ENCODE measurements around the gene PHC2.
"Not testable (repeated sequence)": the region's sequence is repeated elsewhere in the genome, so short reads cannot be mapped to it uniquely, and the experiment has no call there.

Gene PHC2

GRCh38 chr1:33295450-33296081, 135.3 kb downstream of the PHC2 start:
- ChIA-PET POLR2A (no interaction called here), CTCF (interaction anchor here (0.7 to 7.7 kb wide), 55 partner anchors 9 to 338 kb away, joined by 3 to 158 read pairs (median 5); partner anchors contain the start of genes A3GALT2 and ZSCAN20)
- DNase-seq (ENCODE audit: extremely low spot score) = peak; percentile 90
- peak; percentile 90 for TF ChIP-seq CTCF (IDR thresholded peaks at IDR 0.05; ENCODE audit: control extremely low read depth, extremely low read depth, low read depth, missing control alignments)

GRCh38 chr1:33295023-33295422, 135.9 kb downstream of the PHC2 start:
- TF ChIP-seq CTCF (IDR thresholded peaks at IDR 0.05; ENCODE audit: control extremely low read depth, extremely low read depth, low read depth, missing control alignments) = no peak
- ChIA-PET CTCF (interaction anchor here (0.9 to 7.7 kb wide), 46 partner anchors 11 to 338 kb away, joined by 3 to 158 read pairs (median 6); partner anchors contain the start of genes A3GALT2 and ZSCAN20), POLR2A (no interaction called here)
- no peak for DNase-seq (ENCODE audit: extremely low spot score)

- TF ChIP-seq CTCF (IDR thresholded peaks at IDR 0.05; ENCODE audit: control extremely low read depth, extremely low read depth, low read depth, missing control alignments) = no peak
- POLR2A ChIA-PET = no interaction called here
Measured at GRCh38 chr1:33294071-33295010, 136.6 kb downstream of the PHC2 start.

GRCh38 chr1:33292726-33293340, 138.1 kb downstream of the PHC2 start:
- CTCF ChIA-PET = interaction anchor here (0.7 to 7.7 kb wide), 5 partner anchors 21 to 177 kb away, joined by 3 to 158 read pairs (median 3); partner anchors contain the start of gene ZSCAN20
- POLR2A ChIA-PET = no interaction called here
- TF ChIP-seq CTCF (IDR thresholded peaks at IDR 0.05; ENCODE audit: control extremely low read depth, extremely low read depth, low read depth, missing control alignments) = no peak
- DNase-seq (ENCODE audit: extremely low spot score) = no peak

More at GRCh38 chr1:33294071-33295010, 136.6 kb downstream of the PHC2 start:
- CTCF ChIA-PET = interaction anchor here (0.9 to 7.7 kb wide), 25 partner anchors 10 to 211 kb away, joined by 3 to 158 read pairs (median 9); partner anchors contain the start of gene ZSCAN20
- DNase-seq (ENCODE audit: extremely low spot score) = no peak

GRCh38 chr1:33290615-33291014, 140.3 kb downstream of the PHC2 start:
- DNase-seq (ENCODE audit: extremely low spot score); CTCF ChIA-PET; POLR2A ChIA-PET: not testable (repeated sequence)

GRCh38 chr1:33289858-33290154, 141.1 kb downstream of the PHC2 start:
- POLR2A ChIA-PET = no interaction called here
- TF ChIP-seq CTCF (IDR thresholded peaks at IDR 0.05; ENCODE audit: control extremely low read depth, extremely low read depth, low read depth, missing control alignments) = no peak
- no peak for DNase-seq (ENCODE audit: extremely low spot score)
- CTCF ChIA-PET = interaction anchor here (1.3 kb wide), 1 partner anchor 9 kb away, joined by 4 read pairs; no protein-coding TSS in a partner anchor
